GM21786 (cell line): ENCODE results near the gene ABCB6.

ENCODE experiments used
- ATAC-seq: cut with Tn5 transposase; IDR thresholded peaks from one replicate; pipeline ENCODE4 v1.9.1; 2021; ENCODE audit not compliant: unreplicated experiment

The ABCB6 gene

GRCh38 chr2:219186754-219187456 is 31.9 kb downstream of the ABCB6 start:
- ATAC-seq: no peak

- ATAC-seq: no peak
Measured at GRCh38 chr2:219184121-219184520, 34.6 kb downstream of the ABCB6 start.

DNA sequence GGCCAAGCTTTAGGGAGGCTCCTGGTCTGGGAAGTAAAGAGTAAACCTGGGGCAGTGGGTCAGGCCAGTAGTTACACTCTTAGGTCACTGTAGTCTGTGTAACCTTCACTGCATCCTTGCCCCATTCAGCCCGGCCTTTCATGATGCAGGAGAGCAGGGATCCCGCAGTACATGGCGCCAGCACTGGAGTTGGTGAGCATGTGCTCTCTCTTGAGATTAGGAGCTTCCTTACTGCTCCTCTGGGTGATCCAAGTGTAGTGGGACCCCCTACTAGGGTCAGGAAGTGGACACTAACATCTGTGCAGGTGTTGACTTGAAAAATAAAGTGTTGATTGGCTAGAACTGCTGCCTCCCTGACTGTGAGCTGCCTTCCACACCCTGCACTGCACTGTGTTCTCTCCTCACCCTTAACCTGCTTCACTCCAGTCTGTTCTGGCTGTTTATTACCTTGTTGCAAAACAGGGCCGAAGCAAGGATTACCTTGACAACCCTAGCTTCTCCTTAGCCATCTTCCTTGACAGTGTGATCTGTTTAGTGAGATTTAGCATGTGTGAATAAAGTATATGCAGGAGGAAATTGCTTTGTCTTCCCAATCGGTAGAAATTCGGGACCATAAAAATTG is 35.5 kb downstream of the ABCB6 start:
- ATAC-seq: no peak

GRCh38 chr2:219182331-219183150 is 36.2 kb downstream of the ABCB6 start:
- ATAC-seq: no peak

DNA sequence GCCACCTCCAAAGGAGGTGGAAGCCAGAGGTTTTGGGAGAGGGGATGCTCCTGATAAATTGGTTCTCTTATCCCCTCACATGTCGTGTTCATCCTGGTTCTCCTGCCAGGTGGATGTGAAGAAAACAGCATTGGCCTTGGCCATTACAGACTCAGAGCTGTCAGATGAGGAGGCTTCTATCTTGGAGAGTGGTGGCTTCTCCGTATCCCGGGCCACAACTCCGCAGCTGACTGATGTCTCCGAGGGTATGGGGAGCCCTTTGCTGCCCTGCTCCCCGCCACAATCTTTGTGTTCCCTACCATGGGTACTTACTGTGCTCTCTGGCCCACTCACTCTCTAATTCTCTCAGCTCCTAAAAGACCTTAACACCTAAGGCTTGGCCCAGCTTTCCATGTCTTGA is 37.2 kb downstream of the ABCB6 start:
- ATAC-seq: no peak

GRCh38 chr2:219180961-219181360 is 37.8 kb downstream of the ABCB6 start:
- no peak for ATAC-seq

DNA sequence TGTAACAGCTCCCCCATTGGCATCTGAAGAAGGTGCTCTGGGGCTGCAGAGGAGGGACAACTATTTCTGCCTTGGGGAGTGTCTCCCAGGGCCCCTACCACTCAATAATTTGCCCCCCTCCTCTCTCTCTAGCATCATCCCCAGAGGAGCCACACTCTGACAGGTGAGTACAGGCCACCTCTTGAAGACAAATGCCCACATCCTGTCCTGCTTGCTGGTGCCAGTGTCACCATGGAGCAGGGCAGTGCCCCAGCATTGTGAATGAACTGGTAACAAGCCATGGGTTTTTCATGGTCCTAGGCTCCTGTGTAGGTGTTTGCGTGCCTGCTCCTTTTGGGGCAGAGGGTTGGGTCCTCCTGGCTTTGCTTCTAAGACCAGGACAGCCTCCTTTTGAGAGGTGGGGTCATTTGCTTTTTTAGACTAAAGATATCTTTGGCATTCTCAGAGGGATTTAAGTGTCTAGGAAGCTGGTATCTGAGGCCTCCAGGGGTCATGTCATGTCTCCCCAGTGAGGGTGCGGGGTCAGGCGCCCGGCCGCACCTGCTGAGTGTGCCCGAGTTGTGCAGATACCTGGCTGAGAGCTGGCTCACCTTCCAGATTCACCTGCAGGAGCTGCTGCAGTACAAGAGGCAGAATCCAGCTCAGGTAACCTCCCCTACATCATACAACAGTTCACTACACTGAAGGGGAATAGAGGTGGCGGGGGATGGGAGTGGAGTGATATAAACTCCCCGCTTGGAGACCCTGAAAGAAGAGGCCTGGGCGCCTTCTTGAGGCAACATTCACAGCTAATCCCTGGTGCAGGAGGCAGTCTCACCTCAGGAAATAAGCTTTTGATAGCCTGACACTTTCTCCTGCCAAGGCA is 38.9 kb downstream of the ABCB6 start:
- no peak for ATAC-seq

DNA sequence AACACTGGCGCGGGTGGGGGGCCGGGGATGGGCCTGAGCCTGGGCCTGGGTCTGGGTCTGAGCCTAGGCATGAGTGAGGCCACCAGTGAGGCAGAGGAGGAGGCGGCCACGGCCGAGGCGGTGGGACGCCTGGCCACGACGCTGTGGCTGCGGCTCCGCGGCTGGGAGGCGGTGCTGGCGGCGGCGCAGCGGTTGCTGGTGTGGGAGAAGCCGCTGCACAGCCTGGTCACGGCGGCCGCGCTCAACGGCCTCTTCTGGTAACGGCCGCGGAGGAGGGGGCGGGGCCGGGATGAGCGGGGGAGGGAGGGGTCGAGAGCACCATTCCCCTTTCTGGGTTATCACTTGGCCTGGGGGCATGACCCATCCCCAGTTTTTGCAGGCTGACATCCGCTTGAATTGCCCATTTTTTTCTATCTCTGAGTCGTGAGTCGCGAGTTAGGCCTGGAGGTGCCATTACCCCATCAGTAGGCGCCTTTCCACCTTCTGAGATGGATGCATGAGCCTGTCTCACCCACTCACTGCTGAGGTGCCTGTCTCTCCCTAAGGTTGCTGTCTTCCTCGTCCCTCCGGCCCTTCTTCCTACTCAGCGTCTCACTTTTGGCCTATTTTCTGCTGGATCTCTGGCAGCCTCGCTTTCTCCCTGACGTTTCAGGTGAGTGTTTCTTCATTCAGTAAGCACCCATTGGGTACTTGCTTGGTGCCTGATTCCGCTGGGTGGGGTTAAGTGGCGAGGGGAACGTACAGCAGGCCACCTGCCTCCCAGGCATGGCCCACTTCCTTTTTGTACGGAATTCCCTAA is 40.2 kb downstream of the ABCB6 start:
- ATAC-seq: peak; percentile 14

- ATAC-seq: peak; percentile 37
Measured at GRCh38 chr2:219177552-219178376, 41.0 kb downstream of the ABCB6 start, which contains the start of gene RETREG2. RETREG2 (plus strand) TSS chr2:219178275; CDS start chr2:219178353, 78 bp downstream.

DNA sequence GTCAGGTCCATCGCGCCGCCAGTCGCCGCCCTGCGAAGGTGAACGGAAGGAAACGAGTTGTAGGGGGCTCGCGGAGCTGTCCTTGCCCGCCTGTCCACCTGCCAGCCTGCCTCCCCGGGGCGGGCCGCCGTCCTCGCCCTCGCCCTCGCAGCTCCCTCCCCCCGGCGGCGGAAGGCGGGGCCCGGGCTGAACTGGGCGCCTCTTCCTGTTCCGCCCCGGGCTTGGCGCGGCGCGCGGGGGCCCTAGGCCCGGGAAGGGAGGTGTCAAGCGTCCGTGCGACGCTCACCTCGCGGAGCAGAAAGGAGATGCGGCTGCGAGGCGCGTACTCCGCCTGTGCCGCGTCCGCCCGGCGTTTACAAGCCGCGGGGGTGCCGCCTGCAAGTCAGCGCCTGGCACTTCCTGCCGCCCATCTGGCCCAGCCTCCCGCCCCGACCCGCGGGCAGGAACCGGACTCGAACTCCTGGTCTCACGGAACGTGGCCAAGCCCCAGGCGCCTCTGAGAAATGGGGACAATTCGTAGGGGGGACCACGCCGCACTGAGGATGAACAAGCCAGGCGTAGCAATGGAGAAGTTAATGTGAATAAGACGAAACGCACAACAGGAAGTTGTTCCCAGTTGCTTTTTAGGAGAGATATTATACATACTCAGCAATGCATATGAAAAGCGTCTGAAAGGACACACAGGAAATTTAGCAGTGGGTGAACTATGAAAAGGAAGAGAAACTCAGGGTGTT is 41.8 kb downstream of the ABCB6 start, which contains the start of gene CNPPD1:
Gene CNPPD1, minus strand, starts transcription at position 108 of the 734 bp plus-strand sequence. Its CDS starts 97 bp downstream, at position 11.
- ATAC-seq: peak; percentile 64

GRCh38 chr2:219175928-219176817 is 42.6 kb downstream of the ABCB6 start:
- ATAC-seq: peak; percentile 39

DNA sequence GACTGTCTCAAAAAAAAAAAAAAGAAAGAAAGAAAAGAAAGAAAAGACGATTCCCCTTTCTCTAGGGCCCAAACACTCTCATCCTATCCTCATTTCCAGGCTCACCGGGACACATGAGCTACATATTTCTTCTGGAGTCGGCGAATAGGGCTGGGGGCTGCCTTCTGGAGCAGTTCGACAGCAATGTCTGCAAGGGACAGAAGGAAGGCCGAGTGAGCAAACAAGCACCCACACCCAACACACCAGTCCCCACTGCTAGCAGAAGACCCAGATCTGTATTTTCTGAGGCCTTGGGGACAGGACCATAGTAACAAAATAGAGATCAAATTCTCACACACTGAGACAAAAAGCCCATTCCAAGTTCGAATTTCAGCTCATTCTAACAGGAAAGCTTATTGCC is 43.3 kb downstream of the ABCB6 start:
- no peak for ATAC-seq

- ATAC-seq: no peak
Measured at GRCh38 chr2:219174801-219175200, 44.0 kb downstream of the ABCB6 start.

- no peak for ATAC-seq
Measured at GRCh38 chr2:219174146-219174545, 44.6 kb downstream of the ABCB6 start.

GRCh38 chr2:219173176-219173575 is 45.6 kb downstream of the ABCB6 start:
- ATAC-seq: no peak

DNA sequence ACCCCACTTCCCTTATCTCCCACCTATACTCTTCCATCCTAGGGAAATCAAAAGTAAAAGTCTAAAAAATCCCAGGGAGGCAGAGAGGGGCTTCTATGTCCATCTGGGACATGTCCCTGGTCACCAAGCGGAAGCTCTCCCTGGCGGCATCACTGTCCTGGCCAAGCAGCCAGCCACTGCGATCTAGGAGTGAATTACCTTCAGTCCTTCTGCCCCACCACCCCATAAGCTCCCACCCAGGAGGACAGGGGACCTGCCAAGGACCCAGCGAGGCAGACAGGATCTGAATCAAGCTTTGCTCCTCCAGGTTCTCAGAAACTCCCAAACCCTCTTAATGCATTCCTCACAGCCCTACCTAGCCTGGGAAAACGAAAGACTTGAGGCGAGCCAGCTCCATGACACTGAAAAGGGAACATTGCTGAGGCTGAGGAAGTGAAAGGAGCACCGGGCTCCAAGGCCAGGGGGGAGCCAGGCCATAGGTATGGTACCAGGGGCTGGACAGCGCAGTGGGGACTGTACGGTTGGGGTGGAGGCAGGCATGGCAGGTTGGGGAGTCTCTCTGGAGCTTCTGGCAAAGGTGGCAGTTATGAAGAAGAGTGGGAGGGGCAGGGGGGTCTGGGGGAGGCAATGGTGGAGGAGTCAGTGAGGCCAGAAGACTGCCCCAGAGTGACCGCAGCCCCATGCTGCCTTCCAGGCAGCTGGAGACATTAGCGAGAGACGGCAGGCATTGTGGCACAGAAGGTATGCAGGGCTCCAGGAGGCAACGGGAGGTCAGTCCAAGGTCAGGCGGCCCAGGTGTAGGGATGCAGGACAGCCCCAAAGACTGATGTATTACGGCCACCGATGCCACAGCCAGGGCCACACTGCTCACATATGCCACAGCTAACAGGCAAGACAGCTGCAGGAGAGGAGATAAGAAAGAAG is 46.3 kb downstream of the ABCB6 start:
- ATAC-seq: no peak
